Parathyroid adenoma (tissue), 2 donors: ENCODE data around the gene TRIM22.
"Not testable (repeated sequence)": the region's sequence is repeated elsewhere in the genome, so short reads cannot be mapped to it uniquely, and the experiment has no call there.

Experiments used
- H2AFZ ChIP-seq: fragments of 300-600 bp; sonication (generic); one replicate; pipeline ENCODE4 v1.7.0; 2017; ENCODE audit warnings: antibody characterized with exemption, mild to moderate bottlenecking
- H3K27ac ChIP-seq: fragments of 300-600 bp; sonication (generic); one replicate; pipeline ENCODE4 v1.7.0; 2017
- H3K27me3 ChIP-seq: fragments of 300-600 bp; sonication (generic); one replicate; pipeline ENCODE4 v1.7.0; 2017; ENCODE audit warnings: low read length; ENCODE audit not compliant: control insufficient read depth, insufficient read depth
- H3K36me3 ChIP-seq: fragments of 300-600 bp; sonication (generic); one replicate; pipeline ENCODE4 v1.7.0; 2017; ENCODE audit warnings: low read length; ENCODE audit not compliant: control insufficient read depth, insufficient read depth
- H3K4me1 ChIP-seq: fragments of 300-600 bp; sonication (generic); one replicate; pipeline ENCODE4 v1.7.0; 2017; ENCODE audit warnings: control low read depth
- H3K4me2 ChIP-seq: fragments of 300-600 bp; sonication (generic); one replicate; pipeline ENCODE4 v1.7.0; 2017; ENCODE audit warnings: low read length
- H3K4me3 ChIP-seq: fragments of 300-600 bp; sonication (generic); one replicate; pipeline ENCODE4 v1.7.0; 2017; ENCODE audit warnings: low read depth, low read length
- H3K79me2 ChIP-seq: fragments of 300-600 bp; sonication (generic); one replicate; pipeline ENCODE4 v1.7.0; 2017; ENCODE audit warnings: control low read depth
- H3K9ac ChIP-seq: fragments of 300-600 bp; sonication (generic); one replicate; pipeline ENCODE4 v1.7.0; 2017; ENCODE audit warnings: mild to moderate bottlenecking
- H3K9me3 ChIP-seq: fragments of 300-600 bp; sonication (generic); one replicate; pipeline ENCODE4 v1.7.0; 2017; ENCODE audit warnings: low read length; ENCODE audit not compliant: control insufficient read depth
- CTCF ChIP-seq: fragments of 300-600 bp; sonication (generic); IDR thresholded peaks from one replicate; pipeline ENCODE4 v1.7.0; 2017; ENCODE audit warnings: antibody characterized with exemption, mild to moderate bottlenecking
- donor health status: primary hyperparathyroidism.

The TRIM22 gene

GRCh38 chr11:5703741-5704536, 14.3 kb downstream of the TRIM22 start:
- H3K4me1 ChIP-seq: no peaks in the 10 kb centered on the region
- no peaks in the 10 kb centered on the region for H3K79me2 ChIP-seq
- no peak overlapping the region for H3K4me3 ChIP-seq
- no peaks in the 10 kb centered on the region for H3K27me3 ChIP-seq
- TF ChIP-seq CTCF: no peak
- H3K9ac ChIP-seq: no peak overlapping the region
- no peaks in the 10 kb centered on the region for H3K36me3 ChIP-seq
- H2AFZ ChIP-seq: no peak overlapping the region
- no peak overlapping the region for H3K27ac ChIP-seq
- H3K4me2 ChIP-seq: no peak overlapping the region
- H3K9me3 ChIP-seq: no peaks in the 10 kb centered on the region

- TF ChIP-seq CTCF: no peak
Observed at GRCh38 chr11:5705688-5706087, 16.1 kb downstream of the TRIM22 start.

GRCh38 chr11:5712507-5712906, 22.9 kb downstream of the TRIM22 start:
- Histone ChIP-seq H3K4me2 (no peak overlapping the region), H3K27ac (no peak overlapping the region), H3K36me3 (no peaks in the 10 kb centered on the region), H3K27me3 (no peaks in the 10 kb centered on the region), H3K4me1 (no peaks in the 10 kb centered on the region), H3K4me3 (no peak overlapping the region), H2AFZ (no peak overlapping the region), H3K9me3 (no peaks in the 10 kb centered on the region), H3K79me2 (no peaks in the 10 kb centered on the region), H3K9ac (no peak overlapping the region)
- TF ChIP-seq CTCF: no peak

More at GRCh38 chr11:5705688-5706087, 16.1 kb downstream of the TRIM22 start:
- H3K79me2 ChIP-seq: no peaks in the 10 kb centered on the region
- no peak overlapping the region for H3K4me3 ChIP-seq
- H2AFZ ChIP-seq: no peak overlapping the region
- no peaks in the 10 kb centered on the region for H3K27me3 ChIP-seq
- H3K9ac ChIP-seq: no peak overlapping the region
- no peak overlapping the region for H3K27ac ChIP-seq
- H3K36me3 ChIP-seq: no peaks in the 10 kb centered on the region
- H3K9me3 ChIP-seq: no peaks in the 10 kb centered on the region
- no peak overlapping the region for H3K4me2 ChIP-seq
- H3K4me1 ChIP-seq: no peaks in the 10 kb centered on the region

- no peaks in the 10 kb centered on the region for H3K27me3 ChIP-seq
- no peaks in the 10 kb centered on the region for H3K4me1 ChIP-seq
- no peak overlapping the region for H3K9ac ChIP-seq
- H2AFZ ChIP-seq: no peak overlapping the region
- H3K36me3 ChIP-seq: no peaks in the 10 kb centered on the region
- no peak overlapping the region for H3K27ac ChIP-seq
- no peak overlapping the region for H3K4me2 ChIP-seq
- no peaks in the 10 kb centered on the region for H3K79me2 ChIP-seq
- no peaks in the 10 kb centered on the region for H3K9me3 ChIP-seq
- TF ChIP-seq CTCF: no peak
- no peak overlapping the region for H3K4me3 ChIP-seq
Observed at GRCh38 chr11:5713695-5714094, 24.1 kb downstream of the TRIM22 start.

GRCh38 chr11:5716518-5716917, 26.9 kb downstream of the TRIM22 start:
- H3K36me3 ChIP-seq, H3K4me3 ChIP-seq, H2AFZ ChIP-seq, H3K79me2 ChIP-seq, H3K9me3 ChIP-seq, H3K4me1 ChIP-seq, H3K27me3 ChIP-seq, H3K27ac ChIP-seq, H3K4me2 ChIP-seq, H3K9ac ChIP-seq: not testable (repeated sequence)
